HUES64 (cell line): Measurements from ENCODE around the gene FOXP1.

ENCODE experiments used
- H3K27ac ChIP-seq: 2 replicates; pipeline ENCODE4 v1.7.0; 2013; ENCODE audit warnings: low read depth, low read length, inconsistent platforms
- H3K27me3 ChIP-seq: 2 replicates; pipeline ENCODE4 v1.6.1; 2013; ENCODE audit warnings: mild to moderate bottlenecking, low read length; ENCODE audit not compliant: insufficient read depth
- H3K36me3 ChIP-seq: 2 replicates; pipeline ENCODE4 v1.6.1; 2013; ENCODE audit warnings: mild to moderate bottlenecking, low read length; ENCODE audit not compliant: insufficient read depth
- H3K4me1 ChIP-seq: 2 replicates; pipeline ENCODE4 v1.6.1; 2013; ENCODE audit warnings: mild to moderate bottlenecking, low read length, moderate library complexity; ENCODE audit not compliant: insufficient read depth
- H3K4me3 ChIP-seq: 2 replicates; pipeline ENCODE4 v1.5.1; 2013; ENCODE audit warnings: mild to moderate bottlenecking, low read length, moderate library complexity
- H3K9ac ChIP-seq: 2 replicates; pipeline ENCODE4 v1.6.1; 2013; ENCODE audit warnings: mild to moderate bottlenecking, low read depth, low read length
- H3K9me3 ChIP-seq: 2 replicates; pipeline ENCODE4 v1.6.1; 2013; ENCODE audit warnings: low read depth, low read length; ENCODE audit not compliant: insufficient read depth
- WGBS: fragments of 150-250, 120-280 bp; methylation state at CpG from one replicate; pipeline ENCODE4 v1.1.7; 2013; ENCODE audit warnings: missing lambda C conversion rate; 5-methylcytosine and 5-hydroxymethylcytosine counted together

FOXP1 gene

DNA sequence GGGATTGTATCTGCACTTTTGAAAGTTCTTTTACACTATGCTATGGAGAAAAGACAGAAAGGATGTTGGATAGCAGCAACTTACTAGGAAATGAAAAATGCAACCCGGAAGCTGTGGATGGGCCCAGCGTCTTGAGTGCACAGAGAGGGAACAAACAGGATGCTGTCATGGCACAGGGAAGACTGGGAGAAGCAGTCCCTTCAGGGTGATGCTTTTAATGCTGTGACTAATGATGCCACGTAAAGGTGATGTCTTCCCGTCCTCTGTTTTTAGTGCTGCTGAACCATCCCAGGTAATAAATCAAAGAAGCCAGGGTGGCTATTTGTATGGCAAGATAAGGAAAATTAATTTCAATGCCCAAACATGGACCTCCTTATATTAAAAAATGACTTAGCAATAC, 437.6 kb downstream of the FOXP1 start:
- Histone ChIP-seq H3K27ac (no peak overlapping the region), H3K4me1 (peaks cover 24% of the 10 kb centered on the region), H3K9ac (no peak overlapping the region), H3K9me3 (no peaks in the 10 kb centered on the region), H3K4me3 (no peak overlapping the region), H3K36me3 (no peaks in the 10 kb centered on the region), H3K27me3 (no peaks in the 10 kb centered on the region)
- WGBS = 92% methylated on average over 4 of the region's 4 CpGs

DNA sequence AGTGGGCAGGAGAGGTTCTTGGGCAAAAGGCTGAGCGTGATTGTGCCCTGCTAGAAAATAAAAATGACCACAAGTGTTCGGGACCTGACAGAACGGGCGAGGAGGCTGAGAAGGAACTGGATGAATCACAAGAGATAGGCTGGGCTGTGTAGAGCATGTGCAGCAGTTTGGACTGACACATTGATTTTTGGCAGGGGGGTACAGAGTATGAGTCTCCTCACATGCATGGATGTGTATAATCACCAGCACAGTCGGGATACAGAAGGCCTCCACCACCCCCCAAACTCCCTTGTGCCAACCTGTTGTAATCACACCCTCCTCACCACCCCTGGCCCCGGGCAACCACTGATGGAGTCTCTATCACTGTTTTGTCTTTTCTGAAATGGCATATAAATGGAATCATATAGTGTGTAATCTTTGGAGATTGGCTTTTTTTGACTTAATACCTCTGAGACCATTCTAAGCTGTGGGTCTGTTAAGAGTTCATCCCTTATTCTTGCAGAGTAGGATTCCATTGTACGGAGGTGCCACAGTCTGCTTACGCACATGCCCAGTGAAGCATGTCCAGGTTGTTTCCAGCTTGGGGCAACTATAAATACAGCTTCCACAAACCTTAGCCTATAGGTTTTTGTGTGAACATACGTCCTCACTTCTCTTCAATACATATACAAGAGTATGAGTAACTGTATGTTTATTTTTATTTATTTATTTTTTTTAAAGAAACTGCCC, 438.8 kb downstream of the FOXP1 start:
- H3K9ac ChIP-seq = no peak overlapping the region
- H3K9me3 ChIP-seq = no peaks in the 10 kb centered on the region
- WGBS = 92% methylated on average over 9 of the region's 9 CpGs
- H3K27ac ChIP-seq = no peak overlapping the region
- peaks cover 14% of the 10 kb centered on the region for H3K4me1 ChIP-seq
- no peaks in the 10 kb centered on the region for H3K36me3 ChIP-seq
- no peak overlapping the region for H3K4me3 ChIP-seq
- H3K27me3 ChIP-seq = no peaks in the 10 kb centered on the region

DNA sequence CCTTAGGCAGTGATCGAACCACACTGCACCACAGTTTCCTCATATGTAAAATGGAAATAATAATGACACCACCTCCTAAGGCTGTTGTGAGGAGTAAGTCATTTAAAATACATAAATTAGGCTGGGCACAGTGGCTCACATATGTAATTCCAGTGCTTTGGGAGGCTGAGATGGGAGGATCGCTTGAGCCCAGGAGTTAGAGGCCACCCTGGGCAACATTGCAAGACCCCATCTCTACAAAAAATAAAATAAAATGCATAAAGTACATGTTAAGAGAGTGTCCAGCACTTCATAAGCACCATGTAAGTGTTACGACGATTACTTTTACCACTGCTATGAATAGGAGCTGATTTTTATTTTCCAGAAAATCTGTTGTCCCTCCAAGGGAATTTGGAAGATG, 440.0 kb downstream of the FOXP1 start:
- Histone ChIP-seq H3K9me3 (no peaks in the 10 kb centered on the region), H3K36me3 (no peaks in the 10 kb centered on the region), H3K27ac (no peak overlapping the region), H3K27me3 (no peaks in the 10 kb centered on the region), H3K4me3 (no peak overlapping the region), H3K4me1 (peaks cover 14% of the 10 kb centered on the region), H3K9ac (no peak overlapping the region)
- WGBS = 92% methylated on average over 3 of the region's 4 CpGs

DNA sequence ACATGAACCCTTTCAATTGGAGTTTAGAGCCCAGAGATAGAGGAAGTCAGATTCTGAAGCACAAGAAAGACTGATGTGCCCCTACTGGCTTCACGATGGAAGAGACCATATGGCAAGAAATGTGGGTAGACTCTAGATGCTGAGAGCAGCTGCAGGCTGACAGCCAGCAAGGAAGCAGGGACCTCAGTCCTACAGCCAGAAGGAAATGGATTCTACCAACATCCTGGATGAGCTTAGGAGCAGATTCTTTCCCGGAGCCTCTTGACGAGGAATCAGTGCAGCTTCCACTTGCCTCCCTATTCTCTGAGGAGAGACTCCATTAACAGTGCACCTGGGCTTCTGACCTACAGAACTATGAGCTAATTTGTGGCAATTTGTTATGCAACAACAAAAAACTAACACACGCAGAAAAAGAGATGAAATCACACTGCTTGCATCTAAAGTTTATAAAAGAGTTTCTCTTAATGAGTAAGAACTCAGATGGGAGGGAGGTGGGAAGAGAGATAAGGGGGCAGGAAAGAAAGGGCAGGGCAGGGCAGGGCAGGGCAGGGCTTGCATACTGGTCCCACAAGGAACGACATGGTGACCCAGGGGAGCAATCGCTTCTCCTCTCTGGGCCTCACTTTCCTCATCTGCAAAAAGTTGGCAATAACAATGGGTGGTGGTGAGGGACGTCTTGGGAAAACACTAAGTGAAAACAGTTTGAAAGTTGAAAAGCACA, 440.9 kb downstream of the FOXP1 start:
- H3K27me3 ChIP-seq = no peaks in the 10 kb centered on the region
- H3K9me3 ChIP-seq = no peaks in the 10 kb centered on the region
- H3K4me3 ChIP-seq = no peak overlapping the region
- H3K36me3 ChIP-seq = no peaks in the 10 kb centered on the region
- whole genome bisulfite sequencing = 72% methylated on average over 6 of the region's 7 CpGs
- no peak overlapping the region; the same call in 1 of the 2 replicates for H3K27ac ChIP-seq
- H3K9ac ChIP-seq = no peak overlapping the region
- H3K4me1 ChIP-seq = peaks cover 14% of the 10 kb centered on the region

DNA sequence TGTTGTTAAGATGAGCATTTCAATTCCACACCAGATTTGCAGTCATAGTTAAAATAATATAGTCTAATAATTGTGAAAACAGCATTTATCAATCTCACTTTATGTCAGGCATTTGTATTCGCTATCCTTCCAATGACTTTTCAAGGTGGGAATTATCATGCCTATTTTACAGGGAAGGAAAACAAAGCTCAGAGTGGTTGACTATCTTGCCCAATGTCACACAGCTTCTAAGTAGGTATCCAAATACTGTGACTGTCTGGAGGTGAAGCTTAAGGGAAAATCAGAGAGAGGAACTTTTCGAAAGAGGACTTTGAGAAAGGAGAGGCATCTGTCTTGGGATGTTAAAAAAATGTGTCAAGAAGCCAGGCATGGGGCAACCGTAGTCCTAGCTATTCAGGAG, 443.1 kb downstream of the FOXP1 start:
- Histone ChIP-seq H3K9me3 (no peaks in the 10 kb centered on the region), H3K27ac (no peak overlapping the region), H3K36me3 (no peaks in the 10 kb centered on the region), H3K27me3 (no peaks in the 10 kb centered on the region), H3K4me1 (peaks cover 22% of the 10 kb centered on the region), H3K4me3 (no peak overlapping the region), H3K9ac (no peak overlapping the region)
- 97% methylated on average over 3 of the region's 3 CpGs for WGBS

DNA sequence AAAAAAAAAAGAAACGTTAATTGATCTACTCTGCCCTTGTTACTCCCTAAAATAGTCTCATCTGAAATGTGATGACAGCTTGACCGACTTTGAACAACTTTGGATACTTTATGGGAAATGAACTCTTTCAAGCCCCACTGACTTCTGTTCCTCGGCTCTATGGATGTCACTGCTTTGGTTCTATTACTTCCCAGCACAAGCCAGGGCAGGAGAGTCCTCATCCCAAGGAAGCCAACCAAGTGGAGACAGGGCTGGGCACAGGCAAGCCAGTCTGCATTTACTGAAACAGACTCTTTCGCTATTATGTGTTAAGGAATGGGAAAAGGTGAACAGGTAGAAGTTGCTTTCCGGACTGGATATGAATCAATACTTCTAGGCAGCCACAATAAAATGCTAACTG, 444.0 kb downstream of the FOXP1 start:
- no peak overlapping the region for H3K27ac ChIP-seq
- no peak overlapping the region for H3K9ac ChIP-seq

DNA sequence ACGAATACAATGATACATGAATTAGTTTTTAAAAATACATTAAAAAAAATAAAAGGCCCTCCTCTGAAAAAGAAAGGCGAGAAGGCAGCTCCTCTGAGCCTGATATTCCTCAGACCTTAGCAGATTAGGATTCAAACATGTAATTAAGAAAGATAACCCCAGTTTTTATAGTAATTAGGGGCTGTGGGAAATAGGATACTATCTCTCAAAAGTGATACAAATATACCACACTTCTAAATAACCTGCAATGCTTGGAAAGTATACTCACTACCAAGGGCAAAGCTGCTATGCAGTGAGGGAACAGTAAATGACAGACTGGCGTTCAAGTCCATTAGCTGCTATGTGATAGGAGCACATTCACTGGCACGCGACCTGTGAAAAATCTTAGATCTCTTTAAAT, 445.1 kb downstream of the FOXP1 start:
- H3K4me1 ChIP-seq = peaks cover 35% of the 10 kb centered on the region
- no peak overlapping the region for H3K27ac ChIP-seq
- H3K9me3 ChIP-seq = no peaks in the 10 kb centered on the region
- H3K27me3 ChIP-seq = no peaks in the 10 kb centered on the region
- 96% methylated on average over 3 of the region's 5 CpGs for WGBS
- no peak overlapping the region for H3K9ac ChIP-seq
- H3K36me3 ChIP-seq = no peaks in the 10 kb centered on the region
- no peak overlapping the region for H3K4me3 ChIP-seq

More for the DNA sequence above, 444.0 kb downstream of the FOXP1 start:
- H3K4me1 ChIP-seq = peaks cover 26% of the 10 kb centered on the region
- H3K27me3 ChIP-seq = no peaks in the 10 kb centered on the region
- no peaks in the 10 kb centered on the region for H3K36me3 ChIP-seq
- H3K9me3 ChIP-seq = no peaks in the 10 kb centered on the region
- 91% methylated on average over 4 of the region's 5 CpGs for whole genome bisulfite sequencing
- no peak overlapping the region for H3K4me3 ChIP-seq

DNA sequence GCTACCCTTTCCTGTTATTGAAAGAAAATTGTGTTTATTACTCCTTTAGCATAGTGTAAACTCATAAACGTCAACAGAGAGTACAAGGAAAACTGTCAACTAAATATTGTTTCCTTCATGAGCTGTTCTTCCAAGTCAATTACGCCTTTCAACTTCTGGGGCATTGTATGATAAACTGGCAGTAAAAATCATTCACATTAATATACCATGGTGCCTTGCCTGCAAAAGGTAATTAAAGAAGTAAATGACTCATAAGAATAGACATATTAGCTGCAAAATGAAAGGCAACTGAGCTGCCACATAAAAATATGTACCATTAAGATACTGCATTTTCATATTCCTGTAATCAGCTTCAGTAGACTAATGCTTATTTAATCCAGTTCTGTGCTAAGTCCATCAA, 447.3 kb downstream of the FOXP1 start:
- WGBS = 94% methylated on average over 2 of the region's 2 CpGs
- peaks cover 50% of the 10 kb centered on the region for H3K4me1 ChIP-seq
- H3K36me3 ChIP-seq = no peaks in the 10 kb centered on the region
- H3K4me3 ChIP-seq = no peak overlapping the region
- H3K9ac ChIP-seq = no peak overlapping the region
- H3K9me3 ChIP-seq = no peaks in the 10 kb centered on the region
- no peaks in the 10 kb centered on the region for H3K27me3 ChIP-seq
- H3K27ac ChIP-seq = no peak overlapping the region

DNA sequence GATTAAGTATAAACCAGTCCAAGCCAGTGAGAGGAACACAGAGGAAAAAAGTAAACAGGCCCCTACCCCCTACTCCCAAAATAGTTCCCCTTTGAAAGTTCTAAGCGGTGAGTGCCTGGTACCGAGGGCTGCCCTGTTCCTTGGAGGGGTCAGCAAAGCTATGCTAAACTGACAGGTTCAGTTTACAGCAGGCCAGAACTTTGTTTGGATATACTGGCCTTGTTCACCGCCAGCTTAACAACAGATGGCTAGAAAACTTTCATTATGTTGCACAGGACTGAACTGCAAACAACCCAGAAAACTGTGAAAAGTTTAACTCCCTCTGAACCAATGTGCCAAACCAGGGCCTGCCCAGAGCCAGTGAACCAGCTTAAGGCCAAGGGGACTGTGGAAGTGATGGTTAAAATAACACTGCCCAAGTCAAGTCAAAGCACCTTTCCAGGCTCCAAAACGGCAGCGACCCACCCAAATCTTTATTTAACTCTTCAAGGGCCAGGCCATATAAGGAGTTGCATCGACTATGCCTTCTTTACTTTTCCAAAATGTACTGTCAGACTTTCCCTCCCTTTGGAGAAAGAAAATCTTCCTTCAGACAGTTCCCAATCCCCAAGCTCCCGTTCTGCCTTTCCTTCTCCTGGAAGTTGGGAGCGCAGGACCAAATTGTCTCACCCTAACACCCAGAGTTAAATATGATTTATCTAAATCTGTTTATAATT, 448.0 kb downstream of the FOXP1 start:
- no peak overlapping the region for H3K9ac ChIP-seq
- H3K4me3 ChIP-seq = no peak overlapping the region
- 58% methylated on average over 7 of the region's 8 CpGs for WGBS
- no peaks in the 10 kb centered on the region for H3K36me3 ChIP-seq
- no peaks in the 10 kb centered on the region for H3K9me3 ChIP-seq
- H3K27ac ChIP-seq = no peak overlapping the region; the same call in 1 of the 2 replicates
- H3K4me1 ChIP-seq = peaks cover 57% of the 10 kb centered on the region
- no peaks in the 10 kb centered on the region for H3K27me3 ChIP-seq

DNA sequence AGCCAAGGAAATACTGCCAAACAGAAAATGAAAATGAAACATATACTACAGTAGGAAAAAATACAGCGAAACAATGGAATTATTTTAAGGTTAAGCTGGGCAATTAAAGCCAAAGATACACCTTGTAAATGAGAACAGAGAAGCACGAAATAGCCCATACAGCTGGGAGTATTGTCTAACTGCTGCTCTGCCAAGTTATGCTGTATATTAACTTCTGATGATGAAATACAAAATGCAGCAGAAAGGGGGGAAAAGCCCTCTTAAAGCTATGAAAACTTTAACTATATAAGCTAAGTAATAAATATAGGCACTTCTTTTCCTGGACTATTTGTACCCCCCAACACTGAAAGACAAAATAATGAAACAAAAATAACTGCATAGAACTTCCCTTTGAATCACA, 449.0 kb downstream of the FOXP1 start:
- Histone ChIP-seq H3K9me3 (no peaks in the 10 kb centered on the region), H3K9ac (no peak overlapping the region), H3K36me3 (no peaks in the 10 kb centered on the region), H3K4me1 (peaks cover 67% of the 10 kb centered on the region), H3K27ac (no peak overlapping the region), H3K4me3 (no peak overlapping the region), H3K27me3 (no peaks in the 10 kb centered on the region)
- WGBS = 97% methylated on average over 2 of the region's 2 CpGs

DNA sequence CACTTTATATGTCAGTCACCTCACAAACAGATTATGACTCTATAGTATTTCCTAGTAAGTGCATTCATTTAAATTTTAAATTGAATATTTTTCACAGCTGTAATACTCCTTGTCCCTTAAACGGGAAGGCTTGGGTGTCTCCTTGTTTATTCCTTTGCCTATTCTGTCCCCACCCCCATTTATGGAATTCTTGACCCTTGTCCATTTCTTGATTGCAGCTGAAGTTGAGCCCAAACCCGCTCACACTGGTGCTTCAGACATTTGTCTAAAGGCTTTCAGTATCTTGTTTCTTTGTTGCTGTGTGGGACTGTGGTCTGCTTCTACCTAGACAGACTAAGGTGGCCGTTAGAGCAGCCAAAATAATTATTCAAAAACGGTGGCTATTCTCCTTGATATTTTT, 449.7 kb downstream of the FOXP1 start:
- Histone ChIP-seq H3K27me3 (no peaks in the 10 kb centered on the region), H3K9me3 (no peaks in the 10 kb centered on the region), H3K36me3 (no peaks in the 10 kb centered on the region), H3K9ac (no peak overlapping the region), H3K4me1 (peaks cover 73% of the 10 kb centered on the region), H3K27ac (no peak overlapping the region), H3K4me3 (no peak overlapping the region)
- 84% methylated on average over 4 of the region's 4 CpGs for WGBS
